Measurements from ENCODE around the gene SERINC2.

- TF ChIP-seq REST (IDR thresholded peaks at IDR 0.05) (no peak), TAF1 (conservative IDR thresholded peaks at IDR 0.05) (no peak), RAD21 (IDR thresholded peaks at IDR 0.05) (no peak), CTCF (IDR thresholded peaks at IDR 0.05; ENCODE audit: low read depth, low read length, missing input control) (no peak), EGR1 (IDR thresholded peaks at IDR 0.05; ENCODE audit: low read depth in 2 of 2) (no peak)
Observed at GRCh38 chr1:31364561-31365250, 48.3 kb upstream of the SERINC2 start.

Measured in liver (tissue), 3 donors.